ENCODE results near the gene CDC42BPB.

GRCh38 chr14:102928412-102929240 is 128.7 kb downstream of the CDC42BPB start:
- TF ChIP-seq CTCF (IDR thresholded peaks at IDR 0.05) (no peak), POLR2A (IDR thresholded peaks at IDR 0.05) (no peak)

Measured in lower leg skin (tissue), 3 donors.